ENCODE measurements around the gene STK24. TPM values are rescaled to one million over a fixed set of nuclear protein-coding genes. Genes with fewer than 3 reads are reported as not detected.

STK24 gene
- total RNA-seq, 1 donor from 2014 or later, result 190 TPM

GRCh38 chr13:98398581-98398980 lies 178.3 kb downstream of the STK24 start:
- H3K4me3 ChIP-seq (ENCODE audit: low read depth, low read length), result no peak overlapping the region
- peaks cover 1% of the 10 kb centered on the region for H3K36me3 ChIP-seq (ENCODE audit: control insufficient read depth, insufficient read depth, low read length)
- H3K27me3 ChIP-seq (ENCODE audit: control insufficient read depth, insufficient read depth, low read length), result no peaks in the 10 kb centered on the region
- DNase-seq (ENCODE audit: low read depth), result no peak
- no peak for TF ChIP-seq CTCF (IDR thresholded peaks at IDR 0.05; ENCODE audit: insufficient read depth, low read length, poor library complexity, severe bottlenecking)

- no peak for TF ChIP-seq CTCF (IDR thresholded peaks at IDR 0.05; ENCODE audit: insufficient read depth, low read length, poor library complexity, severe bottlenecking)
- no peak for DNase-seq (ENCODE audit: low read depth)
- Histone ChIP-seq H3K36me3 (ENCODE audit: control insufficient read depth, insufficient read depth, low read length) (peaks cover 1% of the 10 kb centered on the region), H3K4me3 (ENCODE audit: low read depth, low read length) (no peak overlapping the region), H3K27me3 (ENCODE audit: control insufficient read depth, insufficient read depth, low read length) (no peaks in the 10 kb centered on the region)
Measured at GRCh38 chr13:98397861-98398260, 179.0 kb downstream of the STK24 start.

- peaks cover 1% of the 10 kb centered on the region for H3K36me3 ChIP-seq (ENCODE audit: control insufficient read depth, insufficient read depth, low read length)
- DNase-seq (ENCODE audit: low read depth), result no peak
- no peak overlapping the region for H3K4me3 ChIP-seq (ENCODE audit: low read depth, low read length)
- peak; percentile 32 for TF ChIP-seq CTCF (IDR thresholded peaks at IDR 0.05; ENCODE audit: insufficient read depth, low read length, poor library complexity, severe bottlenecking)
- H3K27me3 ChIP-seq (ENCODE audit: control insufficient read depth, insufficient read depth, low read length), result no peaks in the 10 kb centered on the region
Measured at GRCh38 chr13:98397221-98397620, 179.7 kb downstream of the STK24 start.

- H3K36me3 ChIP-seq (ENCODE audit: control insufficient read depth, insufficient read depth, low read length), result peaks cover 1% of the 10 kb centered on the region
- DNase-seq (ENCODE audit: low read depth), result no peak
- no peak overlapping the region for H3K4me3 ChIP-seq (ENCODE audit: low read depth, low read length)
- no peaks in the 10 kb centered on the region for H3K27me3 ChIP-seq (ENCODE audit: control insufficient read depth, insufficient read depth, low read length)
- TF ChIP-seq CTCF (IDR thresholded peaks at IDR 0.05; ENCODE audit: insufficient read depth, low read length, poor library complexity, severe bottlenecking), result no peak
Measured at GRCh38 chr13:98396071-98396710, 180.7 kb downstream of the STK24 start.

Other genes starting within 250 kb of the STK24 start
- 0.68 and 1.1 TPM in 2 replicates for gene SLC15A1, start 175.6 kb upstream of the STK24 start, total RNA-seq

Data from kidney epithelial cell (primary cell).